NCI-H187 (cell line): ENCODE results near the gene MYOZ2.

ENCODE experiments used
- DNase-seq, 2 experiments: peaks; one replicate each; lab custom pipeline; 2025; lab: John Stamatoyannopoulos, UW

Gene MYOZ2

DNA sequence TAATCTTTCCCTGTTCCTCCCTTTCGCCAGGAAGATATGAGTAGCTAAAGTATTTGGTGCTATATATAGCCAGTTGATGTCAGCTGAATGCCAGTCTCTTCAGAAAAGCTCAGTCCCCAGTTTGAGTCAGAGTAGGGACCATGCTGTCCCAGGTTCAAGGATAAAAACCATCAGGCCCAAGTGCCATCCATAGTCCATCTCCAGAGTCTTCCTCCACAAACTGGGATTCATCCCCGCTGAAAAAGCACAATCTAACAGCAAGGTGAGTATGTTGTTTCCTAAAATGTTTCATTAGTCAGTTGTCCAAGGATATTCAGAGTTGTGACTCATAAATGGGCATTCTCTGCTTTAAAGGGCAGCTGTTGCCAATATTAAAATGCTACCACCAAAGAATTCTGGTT, at the start of gene MYOZ2:
Gene MYOZ2, plus strand, starts transcription at position 112 of the 401 bp plus-strand sequence. CDS start 694 bp downstream, outside the sequence.
- no peak for DNase-seq

DNA sequence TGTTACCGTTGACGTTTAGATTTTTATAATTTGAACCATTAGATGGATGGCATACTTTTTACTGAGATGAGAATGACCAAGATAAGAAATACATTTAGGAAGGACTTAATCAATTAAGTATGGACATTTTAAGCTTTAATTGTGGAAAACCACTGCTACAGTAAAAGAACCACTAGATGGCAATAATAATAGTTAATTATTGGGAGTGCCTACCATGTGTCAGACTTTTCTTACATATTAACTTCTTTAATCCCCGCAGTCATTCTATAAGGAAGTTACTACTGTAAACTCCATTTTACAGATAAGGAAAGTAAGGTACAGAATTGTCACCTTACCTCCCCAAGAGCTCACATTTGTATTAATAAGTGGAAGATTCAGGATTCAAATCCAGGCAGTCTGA, 48.5 kb upstream of the MYOZ2 start:
- DNase-seq, result no peak

DNA sequence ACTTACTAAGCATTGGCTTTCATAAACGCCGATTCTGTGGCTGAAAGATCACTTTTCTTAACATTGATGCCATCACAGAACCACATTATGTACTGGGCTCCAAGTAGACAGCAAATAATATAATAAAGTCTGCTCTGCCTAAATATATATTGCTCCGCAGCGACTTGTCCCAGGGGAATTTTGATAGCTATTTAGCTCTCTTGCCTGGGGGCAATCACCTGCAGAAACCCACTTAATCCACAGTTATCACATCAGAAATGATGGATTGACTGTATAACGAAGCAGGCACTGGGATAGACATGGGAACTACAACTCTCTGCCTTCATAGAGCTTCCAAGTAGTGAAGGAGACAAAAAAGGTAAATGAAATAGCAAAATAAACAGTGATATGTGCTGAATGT, 48.0 kb upstream of the MYOZ2 start:
- DNase-seq, result no peak

- DNase-seq, result no peak
Measured at GRCh38 chr4:119093042-119093827, 42.4 kb upstream of the MYOZ2 start.

- no peak for DNase-seq
Measured at GRCh38 chr4:119097282-119097900, 38.2 kb upstream of the MYOZ2 start.

DNA sequence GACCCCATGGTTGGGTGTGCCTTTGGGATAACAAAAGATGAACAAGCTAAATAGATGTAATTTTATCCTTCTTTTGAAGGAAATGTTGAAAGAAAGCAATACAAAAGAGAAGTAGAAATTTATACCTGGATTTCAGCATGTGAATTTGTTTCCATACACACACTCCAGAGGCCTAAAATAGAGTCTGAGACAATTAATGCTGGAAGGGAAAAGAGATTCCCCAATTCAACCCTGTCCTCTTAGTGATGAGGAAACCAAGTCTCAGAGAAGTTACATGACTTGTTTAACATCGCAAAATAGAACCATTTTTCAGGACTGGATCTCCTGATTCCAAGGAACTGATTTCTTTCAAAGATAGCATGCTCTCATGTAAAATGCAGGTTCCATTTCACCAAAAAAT, 37.3 kb upstream of the MYOZ2 start:
- DNase-seq, result no peak

DNA sequence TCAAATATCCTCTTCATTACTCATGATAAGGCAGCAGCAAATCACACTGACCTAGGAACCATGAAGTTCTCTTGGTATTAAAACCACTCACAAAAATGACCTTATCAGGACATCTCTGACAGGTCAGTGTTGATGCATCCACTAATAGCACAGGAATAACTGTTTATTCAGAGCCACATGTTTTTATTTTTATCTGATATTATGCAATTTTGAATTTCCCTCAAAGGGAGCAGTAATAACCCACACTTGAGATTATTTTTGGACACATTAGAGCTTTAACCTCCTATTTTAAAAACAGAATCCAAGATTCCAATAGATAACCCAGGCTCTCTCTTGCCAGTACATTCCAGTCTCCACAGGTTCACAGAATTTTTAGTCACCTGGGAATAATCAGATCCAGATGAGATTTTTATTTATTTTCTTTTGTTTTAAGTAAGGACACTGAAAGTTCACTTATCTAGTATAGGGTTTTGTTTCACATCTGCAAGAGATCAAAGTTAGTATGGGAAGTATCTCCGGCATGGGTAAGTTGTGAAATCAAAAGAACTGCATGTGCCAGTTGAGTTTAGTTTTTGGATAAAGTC, 36.3 kb upstream of the MYOZ2 start:
- DNase-seq, result no peak

- no peak for DNase-seq
Measured at GRCh38 chr4:119100655-119101054, 35.0 kb upstream of the MYOZ2 start.

- no peak for DNase-seq
Measured at GRCh38 chr4:119103263-119103662, 32.4 kb upstream of the MYOZ2 start.

GRCh38 chr4:119104644-119105273, 30.9 kb upstream of the MYOZ2 start:
- DNase-seq, result no peak

- DNase-seq, result no peak
Measured at GRCh38 chr4:119105605-119106004, 30.0 kb upstream of the MYOZ2 start.

DNA sequence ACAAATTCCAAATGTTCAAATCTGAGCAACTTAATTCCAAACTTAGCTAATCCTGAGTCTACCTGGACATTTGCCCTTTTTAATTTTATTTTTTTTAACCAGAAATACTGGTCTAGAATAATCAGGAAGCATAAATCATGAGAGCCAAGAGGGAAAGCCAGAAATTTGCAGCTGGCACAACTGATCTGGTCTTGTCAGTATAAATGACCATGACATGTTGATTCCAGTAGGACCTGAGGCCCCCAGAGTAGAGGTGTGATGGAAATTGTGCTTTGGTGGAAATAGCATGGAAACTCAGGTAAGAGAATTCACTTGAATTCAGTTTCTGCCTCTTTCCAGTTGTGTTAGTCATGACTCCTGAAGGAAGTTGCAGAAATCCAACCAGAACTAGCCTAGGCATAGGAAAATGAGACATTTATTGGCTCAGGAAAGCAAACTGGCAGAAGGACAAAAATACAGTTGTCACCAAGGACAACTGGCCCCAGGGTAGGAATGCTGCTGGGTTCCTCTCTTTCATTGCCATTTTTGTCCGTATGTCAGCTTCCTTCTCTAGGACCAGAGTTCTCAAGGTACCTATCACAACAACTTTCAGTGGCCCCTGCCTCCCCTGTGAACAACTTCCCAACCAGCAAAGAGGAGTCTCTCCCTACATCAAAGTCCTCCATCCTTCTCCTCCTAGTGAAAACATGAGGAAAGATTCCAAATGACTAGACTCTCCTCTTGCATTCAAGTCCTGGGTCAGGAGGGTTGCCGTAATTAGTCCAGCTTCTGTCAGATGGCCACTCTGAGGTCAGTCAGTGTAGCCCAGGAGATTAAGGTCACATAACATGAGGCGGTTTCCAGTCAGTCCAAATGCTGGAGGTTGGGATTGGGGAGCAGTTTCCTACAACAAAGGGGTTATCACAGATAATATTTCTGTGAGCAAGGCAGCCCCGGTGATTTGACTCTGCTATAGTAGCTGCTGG, 29.3 kb upstream of the MYOZ2 start:
- DNase-seq, result no peak

GRCh38 chr4:119110121-119110520, 25.5 kb upstream of the MYOZ2 start:
- DNase-seq, result no peak

DNA sequence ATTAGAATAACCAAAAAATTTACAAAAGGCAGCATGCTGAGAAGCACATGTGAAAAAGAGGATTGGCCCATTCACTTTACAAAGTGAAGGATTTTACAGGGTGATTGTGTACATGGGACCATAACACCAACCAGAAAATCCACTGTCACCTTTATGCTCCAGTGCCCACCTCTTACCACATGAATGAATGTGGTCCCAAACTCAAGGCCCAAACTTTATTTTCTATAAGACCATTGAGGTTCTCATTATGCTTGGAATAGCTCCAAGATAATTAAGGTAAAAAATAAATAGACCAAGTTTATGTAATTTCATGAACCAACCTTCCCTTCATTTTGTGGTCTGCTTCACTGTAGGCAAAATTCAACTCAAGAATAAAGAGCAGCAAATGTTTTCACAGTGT, 24.3 kb upstream of the MYOZ2 start:
- no peak for DNase-seq

DNA sequence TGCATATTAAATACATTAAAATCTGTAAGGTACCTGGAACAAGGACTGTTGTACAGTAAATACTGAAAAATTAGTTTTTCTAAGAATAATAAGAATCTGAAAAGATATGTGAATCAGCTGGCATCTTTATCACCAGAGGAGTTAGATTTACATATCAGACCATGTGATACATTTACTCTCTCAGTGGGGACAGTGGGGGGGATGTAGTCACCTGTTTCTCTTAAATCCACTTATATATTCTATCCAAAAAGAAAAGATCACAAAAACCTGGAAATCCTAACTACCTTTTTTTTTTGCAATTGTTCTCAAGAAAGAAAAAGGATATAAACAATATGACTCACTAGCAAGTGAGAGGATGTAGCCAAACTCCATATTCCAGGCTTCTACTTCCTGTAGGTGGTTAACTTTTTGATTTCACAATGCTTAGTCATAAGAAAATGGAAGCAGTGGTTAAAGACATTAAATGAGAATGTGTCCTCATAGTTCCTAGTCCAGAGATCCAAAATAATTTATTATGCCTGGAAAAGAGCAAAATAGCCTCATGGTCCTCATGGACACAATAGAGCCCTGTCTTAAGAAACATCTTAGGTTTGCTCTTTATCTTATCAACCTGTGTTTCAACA, 22.5 kb upstream of the MYOZ2 start:
- DNase-seq, result no peak

DNA sequence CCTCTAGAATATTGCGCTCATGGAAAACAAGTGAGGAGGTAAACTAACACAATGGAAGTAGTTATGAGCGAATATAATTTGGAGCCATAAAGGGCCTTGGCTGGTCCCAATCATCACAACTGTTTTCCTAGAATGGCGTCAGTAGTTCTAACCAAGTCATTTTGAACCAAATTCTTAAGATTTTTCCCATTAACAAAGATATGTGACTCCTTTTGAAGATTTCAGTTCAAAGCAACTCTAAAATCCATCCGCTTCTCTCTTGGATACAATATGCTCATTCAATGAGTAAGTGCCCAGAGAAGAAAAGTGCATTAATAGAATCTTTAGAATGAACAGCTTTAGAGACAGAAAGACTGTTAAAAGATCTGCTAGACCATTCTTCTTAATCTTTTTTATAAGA, 19.6 kb upstream of the MYOZ2 start:
- DNase-seq, result no peak

DNA sequence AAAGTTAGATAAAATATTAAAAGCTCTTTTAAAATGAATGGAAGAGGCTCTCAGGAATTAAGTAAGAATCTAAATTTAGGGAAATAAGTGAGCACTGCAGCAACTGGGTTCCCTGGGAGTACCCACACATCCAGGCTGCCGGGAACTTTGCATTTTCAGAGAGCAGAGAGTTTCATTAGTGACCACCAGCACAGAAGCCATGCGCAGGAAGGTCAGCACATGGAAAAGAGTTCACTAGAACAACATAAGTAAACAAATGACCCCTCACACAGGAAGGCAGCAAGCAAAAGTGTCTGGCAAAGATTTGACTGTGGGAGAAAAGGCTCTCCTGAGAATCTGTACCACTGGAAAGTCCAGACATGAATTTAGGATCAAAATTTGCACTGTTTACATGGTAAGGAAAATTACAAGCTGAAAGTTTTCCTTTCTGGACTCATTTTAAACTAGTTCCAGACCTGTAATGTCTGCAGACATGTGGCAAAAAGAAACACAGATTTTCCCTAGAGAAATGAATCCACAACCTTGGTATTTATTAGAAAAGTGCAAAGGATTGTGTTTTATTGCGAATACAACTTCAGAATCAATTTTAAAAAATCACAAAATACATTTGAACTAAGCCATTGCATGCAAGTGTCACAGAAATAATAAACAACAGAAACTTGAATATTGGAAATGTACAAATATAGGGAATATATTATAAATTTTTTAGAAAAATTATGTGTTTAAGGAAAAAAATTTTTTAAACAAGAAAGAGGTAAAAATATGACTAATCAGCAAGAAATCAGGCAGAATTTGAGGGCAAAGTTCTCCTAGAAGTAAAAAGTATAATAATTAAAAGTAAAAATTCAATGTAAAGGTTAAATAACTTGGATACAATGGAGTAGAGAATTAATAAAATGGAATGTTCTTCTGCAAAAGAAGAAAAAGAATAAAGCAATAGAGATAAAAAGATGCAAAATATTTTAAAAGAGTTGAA, 18.4 kb upstream of the MYOZ2 start:
- DNase-seq, result no peak

- no peak for DNase-seq
Measured at GRCh38 chr4:119118397-119118796, 17.2 kb upstream of the MYOZ2 start.

DNA sequence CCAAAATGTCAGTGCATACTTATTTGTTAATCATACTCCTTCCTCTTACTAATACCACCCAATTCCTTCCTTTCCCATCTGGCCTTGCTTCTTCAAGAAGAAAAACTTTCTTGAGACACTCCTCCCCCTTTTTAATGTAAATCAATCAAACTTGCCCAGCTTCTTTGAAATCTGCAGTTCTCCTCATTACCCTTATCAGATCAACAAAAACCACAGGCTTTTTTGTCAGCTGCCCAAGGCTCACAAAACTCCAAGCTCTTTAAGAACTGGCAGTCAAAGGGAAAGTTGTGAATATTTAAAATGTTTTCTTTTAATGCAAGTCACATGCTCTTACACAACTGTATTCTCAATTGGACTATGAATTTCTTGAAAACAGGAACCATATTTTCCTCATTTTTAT, 11.3 kb upstream of the MYOZ2 start:
- DNase-seq, result no peak

- DNase-seq, result no peak
Measured at GRCh38 chr4:119125931-119126330, 9.7 kb upstream of the MYOZ2 start.
